ENCODE data around the gene KIAA0232.
"Not testable (repeated sequence)": the region's sequence is repeated elsewhere in the genome, so short reads cannot be mapped to it uniquely, and the experiment has no call there.

The KIAA0232 gene

GRCh38 chr4:6900956-6901355 is 118.4 kb downstream of the KIAA0232 start:
- DNase-seq (ENCODE audit: low spot score): no peak

- DNase-seq (ENCODE audit: low spot score): no peak
These were observed 119.3 kb downstream of the KIAA0232 start for GRCh38 chr4:6901669-6902317.

GRCh38 chr4:6902318-6903042 is 120.0 kb downstream of the KIAA0232 start:
- no peak for DNase-seq (ENCODE audit: low spot score)

DNA sequence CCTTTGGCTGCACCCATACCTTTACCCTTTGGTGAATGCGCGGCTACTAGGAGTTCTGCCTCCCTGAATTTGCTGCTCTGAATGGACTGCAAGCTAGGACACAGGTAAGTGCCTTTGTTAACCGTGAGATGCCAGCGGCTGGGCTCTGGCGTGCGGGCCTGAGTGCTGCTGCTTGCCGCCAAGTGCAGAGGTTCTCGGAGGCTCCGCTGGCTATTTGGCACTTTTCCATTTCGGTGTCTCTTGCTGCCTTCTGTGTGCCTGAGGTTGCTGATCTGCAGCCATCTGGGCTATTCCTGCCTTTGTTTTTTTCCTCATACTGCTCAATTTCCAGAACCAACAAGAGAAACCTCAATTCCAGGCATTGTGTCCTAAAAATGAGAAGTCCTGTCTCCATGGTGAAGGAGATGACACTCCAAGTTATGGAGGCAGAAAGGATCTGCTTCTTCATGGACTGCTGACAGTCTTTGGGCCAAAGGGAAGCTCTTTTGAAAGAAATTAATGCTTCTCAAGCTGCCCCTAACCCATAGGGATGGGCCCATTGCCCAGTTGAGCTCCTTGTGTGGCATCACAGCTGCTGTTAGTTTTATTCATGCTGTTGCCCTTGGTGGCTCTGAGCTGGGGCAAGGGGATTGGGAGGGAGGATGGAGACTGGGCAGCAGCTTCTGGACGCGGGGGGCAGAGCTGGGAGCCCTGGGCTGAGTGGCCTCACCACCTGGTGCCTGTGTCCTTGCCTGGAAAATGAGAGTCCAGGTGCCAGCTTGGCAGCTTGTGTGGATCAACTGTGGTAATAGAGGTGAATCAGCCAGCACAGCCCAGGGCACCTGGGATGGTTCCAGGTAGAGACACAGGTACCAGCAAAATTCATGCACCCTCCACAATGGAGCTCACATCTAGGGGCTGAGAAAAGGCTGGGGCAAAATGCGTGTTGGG is 123.3 kb downstream of the KIAA0232 start:
- no peak for DNase-seq (ENCODE audit: low spot score)

- not testable (repeated sequence) for DNase-seq (ENCODE audit: low spot score)
These were observed 124.0 kb downstream of the KIAA0232 start for GRCh38 chr4:6906486-6906885.

- no peak for DNase-seq (ENCODE audit: low spot score)
These were observed 125.2 kb downstream of the KIAA0232 start for GRCh38 chr4:6907658-6908191.

GRCh38 chr4:6908432-6909112 is 126.0 kb downstream of the KIAA0232 start:
- no peak for DNase-seq (ENCODE audit: low spot score)

DNA sequence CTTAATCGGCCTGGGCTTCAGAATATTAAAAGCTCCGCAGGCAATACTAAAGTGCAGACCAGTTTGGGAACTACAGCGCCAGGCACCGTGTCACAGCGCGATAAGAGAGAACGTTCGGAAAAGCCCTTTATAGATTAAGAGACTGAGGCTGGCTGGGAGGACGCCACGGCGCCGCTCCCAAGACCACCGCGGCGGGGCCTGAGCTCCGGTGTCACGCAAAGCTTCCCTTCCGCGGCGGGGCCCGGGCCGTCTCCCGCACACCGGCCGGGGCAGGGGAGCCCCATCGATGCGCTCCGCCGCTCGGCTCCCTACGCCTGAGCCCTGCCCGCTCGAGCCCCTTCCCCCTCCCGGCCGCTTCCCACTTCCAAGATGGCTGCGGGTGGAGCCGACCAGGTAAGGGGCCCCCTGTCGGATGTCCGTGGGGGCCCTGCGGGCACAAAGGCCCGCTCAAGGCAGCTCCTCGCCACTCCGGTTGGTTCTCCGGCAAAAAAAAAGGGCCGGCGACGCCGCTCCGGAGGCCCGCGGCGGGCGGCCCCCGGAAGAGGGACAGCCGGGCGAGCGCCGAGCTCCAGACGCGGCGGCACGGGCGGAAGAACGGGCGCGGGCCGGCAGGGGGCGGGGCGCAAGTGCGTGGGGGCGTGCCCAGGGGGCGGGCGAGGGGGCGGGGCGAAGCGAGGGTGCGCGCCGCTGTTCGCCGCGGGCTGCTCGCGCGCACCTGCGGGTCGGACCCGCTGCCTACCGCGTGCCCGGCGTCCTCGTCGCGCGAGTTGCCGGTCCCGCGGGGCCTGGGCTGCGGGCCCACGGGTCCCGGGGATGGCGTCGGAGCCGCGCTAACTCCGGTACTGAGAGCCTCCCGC is 126.8 kb downstream of the KIAA0232 start, which contains the start of gene TBC1D14:
Gene TBC1D14 (plus strand): TSS at position 714 of the 857 bp plus-strand sequence. CDS start 13,564 bp downstream, outside the sequence.
- peak; percentile 79 for DNase-seq (ENCODE audit: low spot score)

GRCh38 chr4:6909970-6910339 is 127.4 kb downstream of the KIAA0232 start:
- DNase-seq (ENCODE audit: low spot score): peak; percentile 42

DNA sequence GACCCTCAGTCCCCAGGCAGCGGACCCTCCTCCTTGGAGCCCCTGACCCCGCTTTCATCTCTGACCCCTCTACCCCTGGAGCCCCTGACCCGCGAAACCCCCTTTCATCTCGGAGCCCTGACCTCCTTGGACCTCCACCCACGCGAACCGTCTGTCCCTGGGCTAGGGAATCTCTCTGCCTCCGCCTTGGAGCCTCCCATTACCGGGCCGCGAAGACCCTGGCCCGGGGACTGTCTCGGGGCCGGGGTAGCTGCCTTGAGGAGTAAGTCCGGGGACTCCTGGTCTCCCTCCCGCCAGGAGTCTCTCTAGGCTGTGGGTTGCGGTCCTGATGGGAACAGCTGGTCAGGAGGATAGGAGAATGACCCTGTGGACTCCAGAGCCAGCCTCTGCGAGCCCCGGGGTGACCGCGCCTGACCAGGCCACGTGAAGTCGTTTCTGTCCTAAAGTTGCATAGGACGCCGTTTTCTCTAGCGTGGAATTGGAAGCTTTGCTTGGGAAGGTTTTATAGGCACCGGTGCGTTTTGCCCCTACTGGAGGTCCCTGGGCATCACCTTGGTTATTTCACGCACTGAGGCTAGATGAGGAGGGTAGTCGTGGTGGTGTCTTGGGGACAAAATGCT is 127.9 kb downstream of the KIAA0232 start:
- DNase-seq (ENCODE audit: low spot score): peak; percentile 56

DNA sequence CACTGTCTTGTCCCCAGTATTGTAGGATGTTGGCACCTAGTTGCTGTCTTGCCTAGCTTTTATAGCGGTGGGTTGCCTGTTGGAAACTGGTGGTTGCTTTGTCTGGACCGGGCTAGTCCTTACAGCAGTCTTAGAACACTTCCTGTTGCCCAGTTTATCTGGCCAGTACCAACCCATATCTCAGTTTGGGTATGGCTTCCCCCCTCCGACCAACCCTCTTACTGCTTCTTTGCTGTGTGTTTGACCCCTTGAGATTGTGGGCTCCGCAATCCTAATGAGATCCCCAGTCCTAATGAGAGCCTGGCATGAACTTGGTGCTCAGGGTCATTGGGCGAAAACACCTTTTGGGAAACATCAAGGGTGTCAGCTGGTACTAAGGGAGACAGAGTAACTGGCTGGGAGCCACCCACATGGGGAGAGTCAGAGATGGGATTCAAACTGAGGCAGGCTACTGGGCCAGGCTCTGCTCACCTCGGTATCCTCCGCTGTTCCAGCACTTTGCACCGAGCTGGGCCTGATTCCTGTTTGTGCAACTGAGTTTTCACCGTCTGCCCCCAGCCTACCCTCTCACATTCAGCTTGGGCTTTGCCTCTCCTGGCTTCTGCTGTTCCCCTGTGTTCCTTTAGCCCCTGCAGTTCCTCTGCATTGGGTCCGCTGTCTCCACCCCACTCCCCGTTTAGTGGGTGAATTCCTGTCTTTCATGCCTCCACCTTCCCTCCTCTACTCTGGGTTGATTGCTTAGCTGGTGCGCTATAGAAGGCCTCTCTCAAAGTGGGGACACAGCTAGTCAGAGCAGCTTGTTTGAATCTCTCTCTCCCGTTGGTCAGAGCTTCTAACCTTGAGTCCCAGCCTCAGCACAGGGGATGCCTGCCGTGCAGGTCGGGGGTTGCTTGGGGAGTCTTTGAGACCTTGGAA is 128.7 kb downstream of the KIAA0232 start:
- DNase-seq (ENCODE audit: low spot score): no peak

DNA sequence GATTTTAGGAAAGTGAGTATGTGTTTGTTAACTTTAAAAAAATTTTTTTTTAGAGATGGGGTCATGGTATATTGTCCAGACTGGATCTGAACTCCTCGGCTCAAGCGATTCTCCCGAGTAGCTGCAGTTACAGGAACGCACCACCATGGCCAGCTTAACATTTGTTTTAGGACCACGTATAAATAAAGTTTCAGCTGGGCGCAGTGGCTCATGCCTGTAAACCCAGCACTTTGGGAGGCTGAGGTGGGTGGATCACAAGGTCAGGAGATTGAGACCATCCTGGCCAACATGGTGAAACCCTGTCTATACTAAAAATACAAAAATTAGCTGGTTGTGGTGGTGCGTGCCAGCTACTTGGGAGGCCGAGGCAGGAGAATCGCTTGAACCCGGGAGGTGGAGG is 129.4 kb downstream of the KIAA0232 start:
- DNase-seq (ENCODE audit: low spot score): not testable (repeated sequence)

GRCh38 chr4:6912441-6912840 is 129.9 kb downstream of the KIAA0232 start:
- DNase-seq (ENCODE audit: low spot score): no peak

- DNase-seq (ENCODE audit: low spot score): no peak
These were observed 130.9 kb downstream of the KIAA0232 start for GRCh38 chr4:6913350-6913905.

DNA sequence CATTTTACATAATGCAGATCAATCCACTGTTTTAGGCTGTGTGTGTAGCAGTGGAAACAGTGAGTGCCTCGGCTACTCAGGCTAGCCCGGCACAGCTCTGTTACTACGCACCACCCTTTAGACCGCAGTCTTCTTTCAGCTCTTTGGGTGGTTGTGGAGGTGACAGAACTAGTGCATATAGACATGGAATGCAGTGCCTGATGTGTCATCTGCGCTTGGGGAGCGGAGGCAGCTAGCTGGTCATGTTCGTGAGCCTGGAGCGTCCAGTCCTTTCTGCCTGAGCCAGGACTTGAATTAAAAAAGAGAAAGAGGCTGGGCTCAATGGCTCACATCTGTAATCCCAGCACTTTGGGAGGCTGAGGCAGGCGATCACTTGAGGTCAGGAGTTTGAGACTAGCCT is 131.9 kb downstream of the KIAA0232 start:
- DNase-seq (ENCODE audit: low spot score): no peak

GRCh38 chr4:6915041-6916005 is 132.8 kb downstream of the KIAA0232 start:
- no peak for DNase-seq (ENCODE audit: low spot score)

DNA sequence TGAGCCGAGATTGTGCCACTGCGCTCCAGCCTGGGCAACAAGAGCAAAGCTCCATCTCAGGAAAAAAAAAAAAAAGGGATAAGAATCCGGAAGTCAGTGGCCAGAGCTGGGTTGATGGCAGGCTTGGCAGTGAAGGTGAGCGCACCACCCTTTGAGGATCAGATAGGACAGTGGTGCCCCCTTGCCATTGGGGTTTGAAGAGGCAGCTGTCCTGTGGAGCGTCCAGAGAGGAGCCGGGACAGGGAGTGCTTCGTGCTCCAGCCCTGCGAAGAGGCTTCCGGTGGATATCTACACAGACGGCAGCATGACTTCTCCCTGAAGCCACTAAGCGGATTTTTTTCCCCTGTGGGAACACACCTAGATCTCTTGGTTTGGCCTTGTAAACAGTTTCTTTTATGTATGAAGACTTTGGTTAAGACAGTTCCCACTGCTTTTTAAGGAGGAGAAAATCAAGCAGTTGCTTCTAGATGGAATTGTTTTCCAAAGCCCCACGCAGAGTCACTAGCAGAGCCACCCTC is 133.6 kb downstream of the KIAA0232 start:
- DNase-seq (ENCODE audit: low spot score): no peak

Measured in RKO (cell line).